Mucosa of descending colon (tissue), 3 donors: ENCODE measurements around the gene IRF8. TPM values are rescaled to one million over a fixed set of nuclear protein-coding genes. Genes with fewer than 3 reads are reported as not detected.

Experiments
- ATAC-seq: fragments of 200-7000 bp; cut with Tn5 transposase; one replicate; pipeline ENCODE4 v1.9.1; 2020; ENCODE audit warnings: mild to moderate bottlenecking, moderate library complexity
- DNase-seq, 3 donors: peaks; one replicate each; pipeline ENCODE4 v3.0.0-alpha.2; 2020
- H3K36me3 ChIP-seq: fragments of 200-600 bp; one replicate; pipeline ENCODE4 v1.8.0; 2021; ENCODE audit warnings: low read depth, mild to moderate bottlenecking
- H3K4me1 ChIP-seq: fragments of 200-600 bp; one replicate; pipeline ENCODE4 v1.8.0; 2021; ENCODE audit warnings: low read depth, mild to moderate bottlenecking
- H3K4me3 ChIP-seq: fragments of 200-600 bp; one replicate; pipeline ENCODE4 v1.8.0; 2021; ENCODE audit warnings: mild to moderate bottlenecking
- H3K9me3 ChIP-seq: fragments of 200-600 bp; one replicate; pipeline ENCODE4 v1.8.0; 2021; ENCODE audit warnings: mild to moderate bottlenecking
- intact Hi-C, 2 donors: fragments of 100-400 bp; cut with DNase I in 1 of 2; cut with micrococcal nuclease in 1 of 2; formaldehyde crosslinking; loops; one replicate each; pipeline versions ENCODE4 v1.11.0 to v1.11.1; 2022; cut with DNase I, micrococcal nuclease
- total RNA-seq, 3 donors: library from RNA; stranded (reverse); fragmentation: NEBNext Ultra II Directional in 2 of 3; extraction: Animal tissue kit (Norgen Biotek cat#: 25700) in 2 of 3; gene quantifications; one replicate each; pipeline versions ENCODE4 v1.2.1 to v1.2.4, GENCODE V29; 2021 to 2023
- TF ChIP-seq, protein P1 (sequence below): fragments of 200-600 bp; IDR thresholded peaks from one replicate; pipeline ENCODE4 v1.8.0; 2022; ENCODE audit warnings: antibody characterized with exemption, mild to moderate bottlenecking
- donor health status: DM: no; HTN: no; CAD: no; lungs with moderate emphysema.
- donor health status: DM: no; HTN: no; CAD: no.
- donor health status: DM: no; HTN: yes; CAD: no.

IRF8 gene
- total RNA-seq, 3 donors from 2014 or later, result 28.8 to 55.8 (median 36.5) TPM

DNA sequence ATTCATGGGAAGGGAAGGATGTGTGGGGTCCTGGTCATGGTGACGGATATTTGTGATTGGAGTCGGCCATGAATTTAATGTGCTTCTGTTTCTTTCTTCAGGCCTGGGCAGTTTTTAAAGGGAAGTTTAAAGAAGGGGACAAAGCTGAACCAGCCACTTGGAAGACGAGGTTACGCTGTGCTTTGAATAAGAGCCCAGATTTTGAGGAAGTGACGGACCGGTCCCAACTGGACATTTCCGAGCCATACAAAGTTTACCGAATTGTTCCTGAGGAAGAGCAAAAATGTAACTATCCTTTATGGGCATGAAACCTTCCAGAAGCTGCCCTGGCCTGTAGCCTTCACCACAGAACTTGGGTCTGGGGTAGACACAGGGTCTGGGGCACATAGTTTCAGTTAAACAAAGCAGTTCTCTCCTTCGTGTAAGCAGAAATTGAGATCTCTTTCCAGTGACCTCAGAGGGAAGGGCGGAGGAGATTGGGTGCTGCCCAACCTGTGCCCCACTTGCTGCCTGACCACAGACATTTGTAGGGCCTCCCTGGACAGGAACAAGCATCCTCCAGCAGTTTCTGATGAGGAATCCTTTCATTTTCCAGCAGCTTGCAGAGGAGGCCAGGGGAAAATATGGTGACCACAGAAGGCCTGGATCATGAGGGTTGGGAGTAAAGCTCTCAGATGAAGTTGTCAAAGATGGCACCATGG, 10.1 kb downstream of the IRF8 start:
- no peaks in the 10 kb centered on the region for H3K4me1 ChIP-seq
- intact Hi-C loops, result no loop called here
- no peak for ATAC-seq
- H3K9me3 ChIP-seq, result no peaks in the 10 kb centered on the region
- no peaks in the 10 kb centered on the region for H3K36me3 ChIP-seq
- no peak for DNase-seq
- no peak overlapping the region for H3K4me3 ChIP-seq
- TF ChIP-seq, protein P1, sequence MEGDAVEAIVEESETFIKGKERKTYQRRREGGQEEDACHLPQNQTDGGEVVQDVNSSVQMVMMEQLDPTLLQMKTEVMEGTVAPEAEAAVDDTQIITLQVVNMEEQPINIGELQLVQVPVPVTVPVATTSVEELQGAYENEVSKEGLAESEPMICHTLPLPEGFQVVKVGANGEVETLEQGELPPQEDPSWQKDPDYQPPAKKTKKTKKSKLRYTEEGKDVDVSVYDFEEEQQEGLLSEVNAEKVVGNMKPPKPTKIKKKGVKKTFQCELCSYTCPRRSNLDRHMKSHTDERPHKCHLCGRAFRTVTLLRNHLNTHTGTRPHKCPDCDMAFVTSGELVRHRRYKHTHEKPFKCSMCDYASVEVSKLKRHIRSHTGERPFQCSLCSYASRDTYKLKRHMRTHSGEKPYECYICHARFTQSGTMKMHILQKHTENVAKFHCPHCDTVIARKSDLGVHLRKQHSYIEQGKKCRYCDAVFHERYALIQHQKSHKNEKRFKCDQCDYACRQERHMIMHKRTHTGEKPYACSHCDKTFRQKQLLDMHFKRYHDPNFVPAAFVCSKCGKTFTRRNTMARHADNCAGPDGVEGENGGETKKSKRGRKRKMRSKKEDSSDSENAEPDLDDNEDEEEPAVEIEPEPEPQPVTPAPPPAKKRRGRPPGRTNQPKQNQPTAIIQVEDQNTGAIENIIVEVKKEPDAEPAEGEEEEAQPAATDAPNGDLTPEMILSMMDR, result no peak

DNA sequence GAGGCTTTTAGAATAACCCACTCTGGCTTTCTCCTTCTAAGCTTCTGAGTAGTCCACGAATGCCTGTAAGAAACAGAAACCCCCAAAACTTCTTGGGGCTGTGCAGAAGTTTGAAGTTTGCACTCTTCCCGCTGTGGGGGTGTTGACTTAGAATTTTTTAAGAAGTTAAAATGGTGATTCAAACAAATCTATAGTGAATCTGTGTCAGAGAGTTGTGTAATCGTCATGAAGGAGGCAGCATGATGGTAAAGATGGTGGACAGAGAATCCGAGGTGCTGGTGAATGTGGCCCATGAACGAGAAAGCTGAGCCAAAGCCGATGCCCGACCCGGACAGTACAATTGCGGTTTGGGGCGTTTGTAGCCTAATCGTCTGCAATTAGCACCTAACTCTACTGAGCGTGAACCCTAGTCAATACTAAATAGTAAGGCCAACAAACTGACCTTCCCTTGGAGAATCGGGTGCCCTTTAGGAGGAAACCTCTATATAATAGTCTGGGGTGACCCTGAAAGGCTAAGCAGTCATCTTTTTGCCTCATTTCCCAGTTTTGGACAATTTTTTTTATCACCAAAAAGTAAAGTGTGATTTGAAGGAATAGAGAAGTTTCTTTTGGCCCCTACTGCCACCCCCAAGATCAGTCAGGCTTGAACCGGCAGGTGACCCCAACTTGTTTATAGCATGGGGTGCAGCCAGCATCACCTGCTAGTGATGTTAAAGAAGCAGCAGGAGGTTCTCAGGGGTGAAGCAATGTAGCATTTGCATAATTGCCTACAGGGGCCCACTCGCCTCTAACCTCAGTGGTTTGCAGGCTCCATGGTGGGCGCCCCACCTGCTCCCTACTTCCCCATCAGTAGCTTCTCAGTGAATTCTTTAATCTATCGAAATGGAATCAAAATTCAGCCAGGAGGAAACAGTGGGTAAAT, 11.2 kb downstream of the IRF8 start:
- DNase-seq (no peak), ATAC-seq (peak; percentile 40)
- Histone ChIP-seq H3K4me3 (no peak overlapping the region), H3K36me3 (no peaks in the 10 kb centered on the region), H3K4me1 (no peaks in the 10 kb centered on the region), H3K9me3 (no peaks in the 10 kb centered on the region)
- TF ChIP-seq, protein P1, result no peak
- intact Hi-C loops, result no loop called here

- Histone ChIP-seq H3K4me1 (no peaks in the 10 kb centered on the region), H3K4me3 (no peak overlapping the region), H3K36me3 (no peaks in the 10 kb centered on the region), H3K9me3 (no peaks in the 10 kb centered on the region)
- DNase-seq, result no peak
- TF ChIP-seq, protein P1, result no peak
- intact Hi-C loops, result no loop called here
- ATAC-seq, result no peak
These were observed 11.9 kb downstream of the IRF8 start for GRCh38 chr16:85910854-85911247.

DNA sequence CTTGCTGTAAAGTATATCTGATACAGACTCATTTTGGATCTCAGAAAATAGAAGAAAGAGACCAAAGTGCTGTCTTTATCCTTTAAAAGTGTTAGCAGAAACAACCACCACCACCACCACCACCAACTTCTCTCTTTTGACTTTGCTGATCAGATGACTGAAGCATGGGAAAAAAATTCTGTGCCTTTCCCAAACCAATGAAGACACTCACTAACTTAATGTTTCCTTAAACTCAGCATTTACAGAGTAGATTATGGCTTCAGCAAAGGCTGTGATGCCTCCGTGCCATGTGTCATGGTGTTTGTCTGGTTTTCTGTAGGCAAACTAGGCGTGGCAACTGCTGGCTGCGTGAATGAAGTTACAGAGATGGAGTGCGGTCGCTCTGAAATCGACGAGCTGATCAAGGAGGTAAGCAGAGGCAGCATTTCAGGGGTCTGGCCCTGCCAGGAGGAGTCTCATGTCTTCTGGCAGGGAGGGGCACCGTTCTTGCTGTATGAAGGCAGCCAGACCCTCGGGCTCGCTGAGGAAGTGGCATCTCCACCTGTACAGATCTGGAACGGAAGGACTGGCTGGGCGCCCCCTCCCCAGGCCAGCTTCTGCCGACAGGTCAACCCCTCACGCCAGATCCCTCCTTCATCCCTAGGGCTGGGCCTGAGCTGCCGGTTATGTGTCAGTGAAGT, 12.4 kb downstream of the IRF8 start:
- Histone ChIP-seq H3K4me1 (peaks cover 3% of the 10 kb centered on the region), H3K36me3 (no peaks in the 10 kb centered on the region), H3K9me3 (no peaks in the 10 kb centered on the region), H3K4me3 (no peak overlapping the region)
- ATAC-seq, result no peak
- peak in 1 of 3 donors; percentile 20 for DNase-seq
- TF ChIP-seq, protein P1, result no peak
- intact Hi-C loops, result no loop called here

GRCh38 chr16:85912211-85912974, 13.4 kb downstream of the IRF8 start:
- H3K36me3 ChIP-seq, result no peaks in the 10 kb centered on the region
- peak in 1 of 3 donors; percentile 51 for DNase-seq
- H3K4me1 ChIP-seq, result peaks cover 8% of the 10 kb centered on the region
- no peak for ATAC-seq
- no peaks in the 10 kb centered on the region for H3K9me3 ChIP-seq
- TF ChIP-seq, protein P1, result no peak
- no peak overlapping the region for H3K4me3 ChIP-seq
- intact Hi-C loops, result no loop called here
